GM12891 (cell line): Measurements from ENCODE around the gene C2CD3.

Source experiments
- DNase-seq: peaks from one replicate; pipeline ENCODE4 v3.0.0; 2011; ENCODE audit warnings: low spot score; ENCODE audit not compliant: insufficient read length
- FAIRE-seq: peaks from 2 replicates; lab custom pipeline; 2011; peaks lifted over from hg19 to GRCh38; lab: Jason Lieb, UNC
- PAX5 ChIP-seq: IDR thresholded peaks from 2 replicates; pipeline ENCODE4 v1.6.1; 2011; ENCODE audit warnings: low read length, moderate library complexity, mild to moderate bottlenecking; ENCODE audit not compliant: insufficient read depth, severe bottlenecking
- POLR2A ChIP-seq: IDR thresholded peaks from 2 replicates; pipeline ENCODE4 v1.6.1; 2011; ENCODE audit warnings: low read depth, low read length, control low read depth
- POLR2AphosphoS5 ChIP-seq: IDR thresholded peaks from 2 replicates; pipeline ENCODE4 v1.6.1; 2011; ENCODE audit warnings: low read depth, low read length, control low read depth
- POU2F2 ChIP-seq: IDR thresholded peaks from 2 replicates; pipeline ENCODE4 v1.6.1; 2011; ENCODE audit warnings: low read depth, mild to moderate bottlenecking, control low read depth, low read length, moderate library complexity
- SPI1 ChIP-seq: IDR thresholded peaks from 2 replicates; pipeline ENCODE4 v1.6.1; 2011; ENCODE audit warnings: low read depth, low read length, control low read depth
- TAF1 ChIP-seq: IDR thresholded peaks from 2 replicates; pipeline ENCODE4 v1.6.1; 2011; ENCODE audit warnings: low read depth, low read length, control low read depth

The C2CD3 gene

GRCh38 chr11:74043450-74043849, 127.4 kb downstream of the C2CD3 start:
- TF ChIP-seq TAF1, result no peak
- no peak for TF ChIP-seq PAX5
- no peak for TF ChIP-seq SPI1
- TF ChIP-seq POLR2A, result no peak
- no peak for TF ChIP-seq POLR2AphosphoS5
- no peak for TF ChIP-seq POU2F2
- FAIRE-seq, result no peak
- no peak for DNase-seq

GRCh38 chr11:74037309-74037708, 133.5 kb downstream of the C2CD3 start:
- DNase-seq (no peak), FAIRE-seq (no peak)
- TF ChIP-seq POLR2A (no peak), POLR2AphosphoS5 (no peak), POU2F2 (no peak), SPI1 (no peak), TAF1 (no peak), PAX5 (no peak)

- FAIRE-seq (no peak), DNase-seq (no peak)
- TF ChIP-seq TAF1 (no peak), POLR2AphosphoS5 (no peak), POLR2A (no peak), SPI1 (no peak), POU2F2 (no peak), PAX5 (no peak)
Measured at GRCh38 chr11:74035264-74035663, 135.5 kb downstream of the C2CD3 start.

GRCh38 chr11:74033046-74033445, 137.8 kb downstream of the C2CD3 start:
- FAIRE-seq, result no peak
- TF ChIP-seq POLR2A (no peak), TAF1 (no peak), PAX5 (no peak), SPI1 (no peak), POU2F2 (no peak), POLR2AphosphoS5 (no peak)

GRCh38 chr11:74030723-74031676, 139.8 kb downstream of the C2CD3 start:
- DNase-seq (no peak), FAIRE-seq (peak; percentile 55)
- TF ChIP-seq SPI1 (no peak), POLR2AphosphoS5 (no peak), TAF1 (no peak), PAX5 (no peak), POLR2A (no peak), POU2F2 (no peak)

More at GRCh38 chr11:74033046-74033445, 137.8 kb downstream of the C2CD3 start:
- DNase-seq, result no peak

- DNase-seq (no peak), FAIRE-seq (no peak)
- TF ChIP-seq POLR2A, result no peak
- no peak for TF ChIP-seq SPI1
- no peak for TF ChIP-seq POU2F2
- no peak for TF ChIP-seq PAX5
- no peak for TF ChIP-seq POLR2AphosphoS5
- no peak for TF ChIP-seq TAF1
Measured at GRCh38 chr11:74025467-74026166, 145.2 kb downstream of the C2CD3 start.

GRCh38 chr11:74024261-74025029, 146.4 kb downstream of the C2CD3 start:
- TF ChIP-seq SPI1 (no peak), PAX5 (no peak), POU2F2 (no peak), POLR2AphosphoS5 (no peak), TAF1 (no peak), POLR2A (no peak)
- DNase-seq (no peak), FAIRE-seq (no peak)

- DNase-seq (no peak), FAIRE-seq (no peak)
- TF ChIP-seq POLR2A (no peak), POLR2AphosphoS5 (no peak), TAF1 (no peak), PAX5 (no peak), POU2F2 (no peak), SPI1 (no peak)
Measured at GRCh38 chr11:74023276-74023675, 147.5 kb downstream of the C2CD3 start.
